PC-9 (cell line): Measurements from ENCODE around the gene SIDT1.

Experiments
- CTCF ChIP-seq: fragments of 200-600 bp; sonication (generic); conservative IDR thresholded peaks from 2 replicates; pipeline ENCODE4 v1.6.1; 2017; ENCODE audit warnings: mixed run types, antibody characterized with exemption, mild to moderate bottlenecking, moderate library complexity
- EZH2 ChIP-seq: fragments of 200-600 bp; sonication (generic); IDR thresholded peaks from 2 replicates; pipeline ENCODE4 v1.8.0; 2017; ENCODE audit warnings: antibody characterized with exemption, low read depth

DNA sequence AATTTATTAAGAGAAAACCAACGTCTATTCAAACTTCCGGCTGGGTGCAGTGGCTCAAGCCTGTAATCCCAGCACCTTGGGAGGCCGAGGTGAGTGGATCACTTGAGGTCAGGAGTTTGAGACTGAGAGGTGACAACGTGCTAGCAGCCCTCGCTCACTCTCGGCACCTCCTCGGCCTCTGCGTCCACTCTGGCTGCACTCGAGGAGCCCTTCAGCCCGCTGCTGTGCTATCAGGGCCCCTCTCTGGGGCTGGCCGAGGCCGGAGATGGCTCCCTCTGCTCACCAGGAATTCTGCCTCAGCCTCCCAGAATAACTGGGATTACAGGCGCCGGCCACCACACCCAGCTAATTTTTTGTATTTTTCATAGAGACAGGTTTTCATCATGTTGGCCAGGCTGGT lies 105.4 kb downstream of the SIDT1 start:
- TF ChIP-seq CTCF, result no peak
- TF ChIP-seq EZH2, result no peak
